GM12873 (cell line): Measurements from ENCODE around the gene MIF4GD.

ENCODE experiments used
- TF ChIP-seq, protein P1 (sequence below): IDR thresholded peaks from 2 replicates; pipeline ENCODE4 v1.5.1; 2012; ENCODE audit warnings: low read depth, mild to moderate bottlenecking, moderate library complexity, low read length, control low read depth; ENCODE audit not compliant: insufficient read depth; ENCODE audit errors: missing control alignments

MIF4GD gene

DNA sequence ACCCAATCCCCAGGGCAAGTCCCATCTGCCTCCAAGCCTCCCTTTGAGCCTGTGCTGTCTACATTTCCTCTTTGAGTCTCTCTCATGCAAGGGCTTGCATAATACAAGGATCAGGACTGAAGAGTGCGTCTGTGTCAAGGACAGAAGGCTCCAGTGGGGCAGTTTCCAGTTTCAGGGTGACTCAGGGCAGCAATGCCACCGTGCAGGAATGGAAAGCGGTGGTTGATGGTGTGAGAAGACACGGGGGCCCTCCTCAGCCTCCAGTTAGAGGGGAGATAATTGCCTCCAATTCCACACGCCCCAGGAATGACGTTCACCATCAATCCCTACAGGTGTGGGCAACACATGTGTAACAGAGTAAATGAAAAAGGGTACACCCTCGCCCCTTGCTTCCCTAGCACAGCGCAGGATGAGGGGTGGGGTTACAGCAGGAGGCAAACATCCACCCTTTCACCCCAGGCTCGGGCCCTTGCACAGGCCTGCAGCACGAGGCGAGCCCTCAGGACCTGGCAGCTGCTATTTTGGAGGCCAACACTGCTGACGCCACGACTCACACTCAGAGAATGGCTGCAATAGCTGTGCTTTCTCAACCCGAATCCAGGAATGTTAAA is 43.0 kb upstream of the MIF4GD start:
- TF ChIP-seq, protein P1, sequence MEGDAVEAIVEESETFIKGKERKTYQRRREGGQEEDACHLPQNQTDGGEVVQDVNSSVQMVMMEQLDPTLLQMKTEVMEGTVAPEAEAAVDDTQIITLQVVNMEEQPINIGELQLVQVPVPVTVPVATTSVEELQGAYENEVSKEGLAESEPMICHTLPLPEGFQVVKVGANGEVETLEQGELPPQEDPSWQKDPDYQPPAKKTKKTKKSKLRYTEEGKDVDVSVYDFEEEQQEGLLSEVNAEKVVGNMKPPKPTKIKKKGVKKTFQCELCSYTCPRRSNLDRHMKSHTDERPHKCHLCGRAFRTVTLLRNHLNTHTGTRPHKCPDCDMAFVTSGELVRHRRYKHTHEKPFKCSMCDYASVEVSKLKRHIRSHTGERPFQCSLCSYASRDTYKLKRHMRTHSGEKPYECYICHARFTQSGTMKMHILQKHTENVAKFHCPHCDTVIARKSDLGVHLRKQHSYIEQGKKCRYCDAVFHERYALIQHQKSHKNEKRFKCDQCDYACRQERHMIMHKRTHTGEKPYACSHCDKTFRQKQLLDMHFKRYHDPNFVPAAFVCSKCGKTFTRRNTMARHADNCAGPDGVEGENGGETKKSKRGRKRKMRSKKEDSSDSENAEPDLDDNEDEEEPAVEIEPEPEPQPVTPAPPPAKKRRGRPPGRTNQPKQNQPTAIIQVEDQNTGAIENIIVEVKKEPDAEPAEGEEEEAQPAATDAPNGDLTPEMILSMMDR = no peak

DNA sequence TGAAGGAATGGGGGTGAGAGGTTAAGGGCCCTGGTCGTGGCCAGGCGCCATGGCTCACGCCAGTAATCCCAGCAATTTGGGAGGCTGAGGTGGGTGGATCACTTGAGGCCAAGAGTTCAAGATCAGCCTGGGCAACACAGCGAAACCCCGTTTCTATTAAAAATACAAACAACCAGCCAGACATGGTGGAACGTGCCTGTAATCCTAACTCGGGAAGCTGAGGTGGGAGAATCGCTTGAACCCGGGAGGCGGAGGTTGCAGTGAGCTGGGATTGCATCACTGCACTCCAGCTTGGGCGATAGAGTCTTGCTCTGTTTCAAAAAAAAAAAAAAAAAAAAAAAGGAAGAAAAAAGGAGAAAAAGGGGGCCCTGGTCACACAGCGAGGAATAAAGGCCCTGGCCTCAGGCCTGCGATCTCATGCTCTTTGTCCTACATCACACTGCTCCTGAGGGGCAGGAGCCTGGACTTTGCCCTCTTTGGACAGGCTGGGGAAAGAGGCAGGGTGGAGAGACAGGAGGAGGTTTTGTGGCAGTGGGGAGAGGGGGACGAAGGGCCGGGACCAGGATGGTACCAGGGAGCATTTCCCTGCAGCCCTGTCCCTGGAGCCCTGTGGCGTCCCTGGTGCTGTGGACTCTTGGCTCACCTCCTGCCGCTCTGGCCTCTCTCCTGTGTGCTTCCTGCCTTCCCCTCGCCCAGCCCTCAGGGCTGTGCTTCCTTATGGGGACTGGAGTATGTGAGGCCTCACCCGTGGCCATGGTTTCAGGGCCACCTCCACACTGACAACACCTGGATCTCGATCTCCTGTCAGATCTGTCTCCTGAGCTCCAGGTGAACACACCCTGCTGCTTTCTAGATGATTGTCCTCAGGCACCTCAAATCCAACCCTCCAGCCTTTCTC is 38.0 kb upstream of the MIF4GD start:
- TF ChIP-seq, protein P1 = no peak

DNA sequence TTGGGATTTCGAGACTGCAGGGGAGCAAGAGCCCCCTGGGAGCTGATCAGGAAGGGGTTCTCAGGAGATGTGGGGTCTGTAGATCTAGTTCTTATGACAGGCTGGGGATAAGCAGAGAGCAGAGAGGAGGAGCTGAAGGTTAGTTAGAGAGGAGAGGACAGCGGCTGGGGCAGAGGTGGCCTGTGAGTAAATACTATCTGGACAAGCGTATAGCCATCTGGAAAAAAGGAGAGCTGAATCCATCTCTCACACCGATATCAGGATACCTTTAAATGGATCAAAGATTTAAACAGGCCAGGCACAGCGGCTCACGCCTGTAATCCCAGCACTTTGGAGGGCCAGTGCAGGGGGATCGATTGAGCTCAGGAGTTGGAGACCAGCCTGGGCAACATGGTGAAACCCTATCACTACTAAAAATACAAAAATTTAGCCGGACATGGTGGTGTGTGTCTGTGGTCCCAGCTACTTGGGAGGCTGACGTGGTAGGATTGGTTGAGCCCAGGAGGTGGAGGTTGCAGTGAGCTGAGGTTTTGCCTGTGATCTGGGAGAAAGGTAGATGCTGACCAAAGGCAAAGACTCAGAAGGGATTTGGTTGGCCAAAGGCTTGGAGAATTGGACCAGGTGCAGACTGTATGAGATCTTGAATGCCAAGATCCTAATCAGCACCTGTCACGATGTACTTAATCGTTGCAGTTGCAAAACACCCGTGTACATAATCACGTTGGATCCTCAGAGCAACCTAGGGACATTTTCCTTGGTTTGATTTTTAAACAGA is 37.1 kb upstream of the MIF4GD start:
- TF ChIP-seq, protein P1 = no peak

DNA sequence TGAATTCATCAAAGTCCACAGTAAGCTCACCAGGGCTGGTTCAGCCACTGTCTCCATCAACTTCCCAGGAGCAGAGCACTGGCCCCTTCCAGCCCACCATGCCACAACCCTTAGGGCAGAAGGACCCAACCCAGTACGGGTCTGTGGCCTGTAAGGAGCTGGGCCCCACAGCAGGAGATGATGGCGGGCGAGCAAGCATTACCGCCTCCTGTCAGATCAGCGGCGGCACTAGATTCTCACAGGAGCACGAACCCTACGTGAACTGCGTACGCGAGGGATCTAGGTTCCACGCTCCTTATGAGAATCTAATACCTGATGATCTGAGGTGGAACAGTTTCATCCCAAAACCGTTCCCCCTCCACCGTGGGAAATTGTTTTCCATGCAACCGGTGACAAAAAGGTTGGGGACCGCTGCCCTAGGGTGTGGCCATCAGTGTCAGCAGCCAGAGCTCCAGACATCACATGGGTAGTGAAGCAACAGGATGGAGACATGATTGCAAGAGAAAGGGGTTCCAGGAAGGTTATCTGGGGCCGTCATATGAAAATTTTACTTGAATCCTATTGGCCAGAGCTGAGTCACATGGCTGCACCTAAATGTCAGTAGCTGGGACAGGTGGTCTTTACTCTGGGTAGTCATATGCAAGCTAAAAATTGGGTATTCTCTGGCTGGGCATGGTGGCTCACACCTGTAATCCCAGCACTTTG is 30.6 kb upstream of the MIF4GD start:
- TF ChIP-seq, protein P1 = no peak

DNA sequence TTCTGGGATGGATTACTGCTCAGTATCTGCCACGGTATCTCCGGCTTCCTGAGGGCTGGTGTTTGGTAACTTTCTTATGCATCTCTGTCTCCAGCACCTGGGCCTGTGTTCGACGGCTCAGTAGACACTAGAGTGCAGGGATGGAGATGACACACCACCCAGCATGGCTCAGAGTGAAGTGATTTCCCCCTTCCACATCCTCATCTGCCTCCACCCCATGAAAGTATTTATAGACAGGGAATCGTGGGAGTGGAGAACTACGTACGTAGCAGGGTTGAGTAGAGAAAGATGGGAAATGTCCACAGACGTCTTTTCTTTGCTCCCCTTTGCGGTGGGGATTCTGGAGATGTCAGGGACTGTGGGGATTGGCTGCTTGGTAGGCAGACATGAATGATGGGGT is 30.0 kb upstream of the MIF4GD start:
- TF ChIP-seq, protein P1 = no peak

DNA sequence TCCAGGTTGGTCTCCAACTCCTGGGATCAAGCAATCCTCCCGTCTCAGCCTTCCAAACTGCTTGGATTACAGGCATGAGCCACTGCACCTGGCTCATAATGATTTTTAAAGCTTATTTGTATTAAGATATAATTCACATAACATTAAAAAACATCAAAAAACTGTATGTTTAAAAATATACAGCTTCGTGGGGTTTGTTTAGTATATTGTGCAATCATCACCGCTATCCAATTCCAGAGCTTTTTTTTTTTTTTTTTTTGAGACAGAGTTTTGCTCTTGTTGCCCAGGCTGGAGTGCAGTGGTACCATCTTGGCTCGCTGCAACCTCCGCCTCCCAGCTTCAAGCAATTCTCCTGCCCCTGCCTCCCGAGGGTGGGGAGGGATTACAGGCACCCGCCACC is 29.2 kb upstream of the MIF4GD start:
- TF ChIP-seq, protein P1 = no peak
